ENCODE results near the gene SETD3. TPM values are rescaled to one million over a fixed set of nuclear protein-coding genes. Genes with fewer than 3 reads are reported as not detected.

SETD3 gene
- total RNA-seq, 6 experiments from 2014 or later: 42.1 to 53.9 (median 47.0) TPM

DNA sequence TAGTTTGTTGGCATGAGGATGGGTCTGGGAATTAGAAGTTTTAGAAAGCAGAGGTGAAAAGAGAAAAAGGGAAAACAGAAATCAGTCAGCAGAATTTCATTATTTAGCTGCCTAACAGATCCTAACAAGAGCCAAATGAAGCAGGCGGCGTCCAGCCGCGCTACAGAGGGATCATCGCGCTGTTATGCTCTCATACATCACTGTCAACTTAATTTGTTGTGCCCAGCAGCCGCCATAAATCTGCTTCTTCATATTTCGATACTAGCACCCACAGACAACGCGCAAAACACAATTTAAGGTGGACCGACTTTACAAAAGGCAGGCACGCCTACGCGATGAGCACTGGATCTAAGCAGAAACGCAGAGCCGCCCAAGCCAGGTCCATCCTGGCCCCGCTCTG lies 66.7 kb downstream of the SETD3 start:
- H3K4me1 Mint-ChIP-seq (ENCODE audit: low read depth): peaks cover 21% of the 10 kb centered on the region

DNA sequence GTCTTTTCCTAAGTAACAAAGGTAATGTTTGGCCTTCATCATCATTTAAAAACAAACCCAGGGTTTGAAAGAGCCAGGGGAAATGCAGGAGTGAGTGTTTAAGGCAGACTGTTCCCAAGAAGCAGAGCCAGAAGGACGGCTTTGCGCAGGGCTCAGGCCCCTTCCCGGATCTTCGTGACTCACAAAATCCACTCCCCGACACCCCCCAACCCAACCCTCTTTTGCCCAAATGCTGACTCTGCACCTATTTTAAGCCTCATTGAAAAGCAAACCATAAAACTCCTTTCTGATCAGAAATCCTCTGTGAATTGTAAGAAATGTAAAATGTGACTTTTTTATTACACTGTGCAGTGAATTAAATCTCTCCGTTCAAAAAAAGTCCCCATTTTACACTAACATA lies 67.5 kb downstream of the SETD3 start:
- Mint-ChIP-seq H3K4me1 (ENCODE audit: low read depth) (peaks cover 21% of the 10 kb centered on the region), H3K9me3 (no peaks in the 10 kb centered on the region), H3K27me3 (ENCODE audit: insufficient read depth) (peaks cover 2% of the 10 kb centered on the region; the same call in 1 of the 2 replicates), H3K4me3 (no peak overlapping the region), H3K36me3 (ENCODE audit: low read depth) (peaks cover 2% of the 10 kb centered on the region; the same call in 1 of the 2 replicates), H3K27ac (no peak overlapping the region)
- TF ChIP-seq, protein P1, sequence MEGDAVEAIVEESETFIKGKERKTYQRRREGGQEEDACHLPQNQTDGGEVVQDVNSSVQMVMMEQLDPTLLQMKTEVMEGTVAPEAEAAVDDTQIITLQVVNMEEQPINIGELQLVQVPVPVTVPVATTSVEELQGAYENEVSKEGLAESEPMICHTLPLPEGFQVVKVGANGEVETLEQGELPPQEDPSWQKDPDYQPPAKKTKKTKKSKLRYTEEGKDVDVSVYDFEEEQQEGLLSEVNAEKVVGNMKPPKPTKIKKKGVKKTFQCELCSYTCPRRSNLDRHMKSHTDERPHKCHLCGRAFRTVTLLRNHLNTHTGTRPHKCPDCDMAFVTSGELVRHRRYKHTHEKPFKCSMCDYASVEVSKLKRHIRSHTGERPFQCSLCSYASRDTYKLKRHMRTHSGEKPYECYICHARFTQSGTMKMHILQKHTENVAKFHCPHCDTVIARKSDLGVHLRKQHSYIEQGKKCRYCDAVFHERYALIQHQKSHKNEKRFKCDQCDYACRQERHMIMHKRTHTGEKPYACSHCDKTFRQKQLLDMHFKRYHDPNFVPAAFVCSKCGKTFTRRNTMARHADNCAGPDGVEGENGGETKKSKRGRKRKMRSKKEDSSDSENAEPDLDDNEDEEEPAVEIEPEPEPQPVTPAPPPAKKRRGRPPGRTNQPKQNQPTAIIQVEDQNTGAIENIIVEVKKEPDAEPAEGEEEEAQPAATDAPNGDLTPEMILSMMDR (IDR thresholded peaks at IDR 0.05): no peak
- no peak for DNase-seq

More for the DNA sequence above, 66.7 kb downstream of the SETD3 start:
- H3K9me3 Mint-ChIP-seq: no peaks in the 10 kb centered on the region
- no peaks in the 10 kb centered on the region; the same call in 1 of the 2 replicates for H3K36me3 Mint-ChIP-seq (ENCODE audit: low read depth)
- no peak for DNase-seq
- no peak overlapping the region for H3K4me3 Mint-ChIP-seq
- no peak overlapping the region for H3K27ac Mint-ChIP-seq
- TF ChIP-seq, protein P1 (IDR thresholded peaks at IDR 0.05): no peak
- no peaks in the 10 kb centered on the region for H3K27me3 Mint-ChIP-seq (ENCODE audit: insufficient read depth)

DNA sequence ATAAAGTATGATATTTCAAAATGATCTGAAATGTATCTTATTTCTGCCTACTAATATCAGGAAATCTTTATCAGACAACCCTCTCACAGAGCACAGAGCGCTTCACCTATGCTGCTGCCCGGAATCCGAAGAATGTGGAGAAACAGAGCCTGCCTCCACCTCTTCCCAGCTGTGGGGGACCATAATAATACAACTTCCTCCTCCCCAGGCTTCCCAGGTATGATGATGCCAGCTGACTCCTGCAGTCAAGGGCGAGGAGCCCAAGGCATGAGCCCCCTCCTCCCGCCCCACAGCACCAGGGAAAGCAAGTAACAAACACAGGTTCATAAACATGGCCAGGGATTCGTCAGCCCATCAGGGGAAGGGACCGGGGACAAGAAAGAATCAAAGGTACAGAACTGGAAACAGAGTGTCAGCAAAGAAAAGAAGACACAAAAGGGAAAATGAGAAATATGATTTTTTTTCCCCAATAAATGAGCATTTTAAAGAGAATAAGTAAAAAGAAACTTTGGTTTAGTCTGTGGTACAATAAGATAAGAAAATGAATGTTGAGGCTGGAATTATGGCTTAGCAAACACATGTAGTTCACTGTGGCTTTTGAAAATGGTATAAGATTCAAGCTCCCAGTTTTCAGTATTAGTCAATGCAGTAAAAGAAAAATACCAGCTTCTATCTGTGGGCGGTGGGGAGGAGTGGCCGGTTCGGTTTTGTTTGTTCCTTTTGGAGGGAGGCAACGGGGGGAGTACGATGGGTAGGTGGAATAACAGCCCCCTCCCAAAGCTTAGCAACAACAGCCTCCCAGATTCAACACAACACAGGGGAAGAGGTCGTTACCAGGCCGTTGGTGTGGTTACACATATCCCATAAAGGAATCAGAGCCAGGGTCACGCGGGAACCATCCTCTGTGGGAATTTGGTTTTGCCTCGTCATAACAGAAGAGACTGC lies 68.3 kb downstream of the SETD3 start:
- peaks cover 21% of the 10 kb centered on the region for H3K4me1 Mint-ChIP-seq (ENCODE audit: low read depth)
- TF ChIP-seq, protein P1 (IDR thresholded peaks at IDR 0.05): no peak
- H3K4me3 Mint-ChIP-seq: no peak overlapping the region
- no peak overlapping the region; the same call in 1 of the 2 replicates for H3K27ac Mint-ChIP-seq
- peaks cover 4% of the 10 kb centered on the region; the same call in 1 of the 2 replicates for H3K36me3 Mint-ChIP-seq (ENCODE audit: low read depth)
- H3K27me3 Mint-ChIP-seq (ENCODE audit: insufficient read depth): peaks cover 2% of the 10 kb centered on the region; the same call in 1 of the 2 replicates
- no peaks in the 10 kb centered on the region for H3K9me3 Mint-ChIP-seq
- no peak for DNase-seq

DNA sequence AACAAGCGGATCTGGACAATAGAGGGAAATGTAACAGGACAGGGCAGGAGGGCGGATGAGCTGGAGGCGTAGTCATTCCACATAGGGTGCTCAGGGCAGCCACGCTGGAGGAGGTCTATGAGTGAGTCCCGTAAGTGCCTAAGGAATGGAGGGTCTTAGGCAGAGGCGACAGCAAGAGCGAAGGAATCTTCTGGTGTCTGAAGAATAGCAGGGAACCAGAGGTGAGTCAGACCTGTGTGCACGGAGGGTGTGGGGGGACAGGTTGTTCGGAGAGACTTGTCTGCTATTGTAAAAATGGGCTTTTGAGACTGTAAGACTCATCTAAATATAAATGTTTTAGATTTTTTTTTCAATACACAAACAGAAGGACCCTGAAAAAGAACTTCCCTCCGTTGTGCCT lies 70.6 kb downstream of the SETD3 start:
- H3K4me1 Mint-ChIP-seq (ENCODE audit: low read depth): peaks cover 14% of the 10 kb centered on the region
- DNase-seq: no peak
- H3K36me3 Mint-ChIP-seq (ENCODE audit: low read depth): peaks cover 4% of the 10 kb centered on the region
- no peak overlapping the region for H3K27ac Mint-ChIP-seq
- H3K4me3 Mint-ChIP-seq: no peak overlapping the region
- peaks cover 2% of the 10 kb centered on the region; the same call in 1 of the 2 replicates for H3K27me3 Mint-ChIP-seq (ENCODE audit: insufficient read depth)
- TF ChIP-seq, protein P1 (IDR thresholded peaks at IDR 0.05): no peak
- no peaks in the 10 kb centered on the region for H3K9me3 Mint-ChIP-seq

DNA sequence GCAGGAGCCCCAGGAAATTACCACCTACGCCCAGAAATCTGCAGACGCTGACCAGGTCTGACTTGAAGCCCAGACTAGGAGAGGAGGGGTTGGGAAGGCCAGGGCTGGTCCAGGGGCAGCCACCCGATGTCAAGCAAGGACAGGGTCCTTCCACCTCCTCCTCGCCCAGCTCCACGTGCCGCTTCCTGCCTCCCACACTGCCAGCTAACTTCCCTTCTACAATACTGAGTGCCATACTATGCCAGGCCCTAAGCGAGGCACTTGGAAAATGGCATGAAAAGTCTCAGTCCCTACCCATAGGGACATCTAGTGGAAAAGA lies 71.7 kb downstream of the SETD3 start:
- H3K27me3 Mint-ChIP-seq (ENCODE audit: insufficient read depth): peaks cover 2% of the 10 kb centered on the region; the same call in 1 of the 2 replicates

More for the DNA sequence above, 71.7 kb downstream of the SETD3 start:
- DNase-seq: no peak
- TF ChIP-seq, protein P1 (IDR thresholded peaks at IDR 0.05): no peak
- no peak overlapping the region for H3K27ac Mint-ChIP-seq
- no peaks in the 10 kb centered on the region for H3K9me3 Mint-ChIP-seq
- peaks cover 10% of the 10 kb centered on the region for H3K4me1 Mint-ChIP-seq (ENCODE audit: low read depth)
- H3K4me3 Mint-ChIP-seq: no peak overlapping the region
- peaks cover 10% of the 10 kb centered on the region for H3K36me3 Mint-ChIP-seq (ENCODE audit: low read depth)

All from HFFc6 (cell line).